Sigmoid colon (tissue), 4 donors: ENCODE data around the gene IGLL5.

Source experiments
- POLR2AphosphoS5 ChIP-seq, 4 donors: sonication (generic); formaldehyde crosslinking; IDR thresholded peaks; one replicate each; pipeline ENCODE4 v1.6.1; 2017; ENCODE audit warnings: antibody characterized with exemption in 4 of 4
- TF ChIP-seq, protein P1 (sequence below), 4 experiments: fragments of 450-650 bp in 3 of 4; fragments of 200-600 bp in 1 of 4; IDR thresholded peaks; one replicate each; pipeline ENCODE4 v1.5.1; 2016 to 2019; ENCODE audit warnings: antibody characterized with exemption in 4 of 4, mild to moderate bottlenecking in 3 of 4, moderate library complexity in 2 of 4

DNA sequence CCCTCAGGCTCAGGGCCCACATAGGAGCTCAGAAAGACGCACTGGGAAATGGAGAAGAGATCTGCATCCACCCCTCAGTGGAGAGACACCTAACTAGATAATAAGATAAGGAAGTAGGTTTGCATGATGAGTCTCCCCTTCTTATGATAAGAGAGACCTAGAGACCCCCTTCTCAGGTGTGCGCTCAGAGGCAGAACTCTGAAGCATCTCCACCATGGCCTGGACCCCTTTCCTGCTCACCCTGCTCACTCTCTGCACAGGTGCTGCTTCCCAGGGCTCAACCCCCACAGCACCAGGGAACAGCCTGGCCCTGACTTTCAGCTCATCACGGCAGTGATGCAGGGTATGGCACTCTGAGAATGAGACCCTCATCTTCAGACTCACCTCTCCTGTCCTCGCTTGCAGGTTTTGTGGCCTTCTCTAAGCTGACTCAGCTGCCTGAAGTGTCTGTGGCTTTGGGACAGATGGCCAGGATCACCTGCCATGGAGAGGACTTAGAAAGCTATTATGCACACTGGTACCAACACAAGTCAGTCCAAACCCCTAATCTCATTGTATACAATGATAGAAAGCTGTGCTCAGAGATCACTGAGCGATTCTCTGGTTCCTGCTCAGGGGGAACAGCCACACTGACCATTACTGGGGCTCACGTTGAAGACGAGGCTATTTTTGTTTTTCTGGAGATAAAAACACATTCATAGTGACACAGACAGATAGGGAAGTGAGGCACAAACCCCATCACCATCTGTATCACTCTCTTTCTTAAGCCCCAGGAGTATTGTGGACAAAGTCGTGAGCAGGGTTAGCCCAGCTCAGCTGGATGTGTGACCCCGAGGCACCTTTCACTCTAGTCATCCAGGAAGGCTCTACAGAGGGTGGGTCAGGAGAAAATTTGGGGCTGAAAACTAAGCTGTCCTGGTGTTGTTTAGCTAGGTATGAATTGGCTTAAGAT, 29.7 kb upstream of the IGLL5 start:
- TF ChIP-seq POLR2AphosphoS5 (IDR thresholded peaks at IDR 0.05), result no peak
- TF ChIP-seq, protein P1, sequence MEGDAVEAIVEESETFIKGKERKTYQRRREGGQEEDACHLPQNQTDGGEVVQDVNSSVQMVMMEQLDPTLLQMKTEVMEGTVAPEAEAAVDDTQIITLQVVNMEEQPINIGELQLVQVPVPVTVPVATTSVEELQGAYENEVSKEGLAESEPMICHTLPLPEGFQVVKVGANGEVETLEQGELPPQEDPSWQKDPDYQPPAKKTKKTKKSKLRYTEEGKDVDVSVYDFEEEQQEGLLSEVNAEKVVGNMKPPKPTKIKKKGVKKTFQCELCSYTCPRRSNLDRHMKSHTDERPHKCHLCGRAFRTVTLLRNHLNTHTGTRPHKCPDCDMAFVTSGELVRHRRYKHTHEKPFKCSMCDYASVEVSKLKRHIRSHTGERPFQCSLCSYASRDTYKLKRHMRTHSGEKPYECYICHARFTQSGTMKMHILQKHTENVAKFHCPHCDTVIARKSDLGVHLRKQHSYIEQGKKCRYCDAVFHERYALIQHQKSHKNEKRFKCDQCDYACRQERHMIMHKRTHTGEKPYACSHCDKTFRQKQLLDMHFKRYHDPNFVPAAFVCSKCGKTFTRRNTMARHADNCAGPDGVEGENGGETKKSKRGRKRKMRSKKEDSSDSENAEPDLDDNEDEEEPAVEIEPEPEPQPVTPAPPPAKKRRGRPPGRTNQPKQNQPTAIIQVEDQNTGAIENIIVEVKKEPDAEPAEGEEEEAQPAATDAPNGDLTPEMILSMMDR (IDR thresholded peaks at IDR 0.05), result no peak
